Myocyte (in vitro differentiated cells): ENCODE results near the gene MS4A14. TPM values are rescaled to one million over a fixed set of nuclear protein-coding genes. Genes with fewer than 3 reads are reported as not detected.
A peak's percentile ranks its signal among the peaks of the same experiment; 100 is the strongest.
"Not testable (repeated sequence)": the region's sequence is repeated elsewhere in the genome, so short reads cannot be mapped to it uniquely, and the experiment has no call there.

Source experiments
- DNase-seq: peaks from one replicate; pipeline ENCODE4 v3.0.0-alpha.2; 2012; ENCODE audit warnings: low read depth
- polyA plus RNA-seq: library from polyadenylated mRNA; unstranded; fragments of >200 nt; gene quantifications from one replicate; pipeline ENCODE4 v1.2.1, GENCODE V29; 2012; ENCODE audit warnings: missing spikeins
- total RNA-seq: library from RNA; depleted of rRNA; stranded (reverse); fragments of >200 nt; gene quantifications from 2 replicates; pipeline ENCODE4 v1.2.3, GENCODE V29; 2014

The MS4A14 gene, protein sequence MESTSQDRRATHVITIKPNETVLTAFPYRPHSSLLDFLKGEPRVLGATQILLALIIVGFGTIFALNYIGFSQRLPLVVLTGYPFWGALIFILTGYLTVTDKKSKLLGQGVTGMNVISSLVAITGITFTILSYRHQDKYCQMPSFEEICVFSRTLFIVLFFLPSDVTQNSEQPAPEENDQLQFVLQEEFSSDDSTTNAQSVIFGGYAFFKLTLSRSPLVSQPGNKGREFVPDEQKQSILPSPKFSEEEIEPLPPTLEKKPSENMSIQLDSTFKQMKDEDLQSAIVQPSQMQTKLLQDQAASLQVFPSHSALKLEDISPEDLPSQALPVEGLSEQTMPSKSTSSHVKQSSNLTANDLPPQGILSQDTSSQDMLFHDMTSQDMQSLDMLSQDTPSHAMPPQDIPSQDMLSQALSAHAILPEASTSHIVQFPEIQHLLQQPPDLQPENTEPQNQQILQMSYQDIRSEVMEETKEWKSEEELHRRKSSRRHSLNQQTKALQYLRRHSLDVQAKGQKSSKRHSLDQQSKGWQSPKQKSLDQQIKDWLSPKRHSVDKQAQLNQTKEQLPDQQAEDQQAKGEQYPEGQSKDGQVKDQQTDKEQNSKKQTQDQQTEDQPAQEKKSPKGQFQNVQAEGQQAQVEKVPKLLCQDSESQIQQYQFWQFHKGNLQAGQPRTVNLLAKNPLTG
- total RNA-seq = not detected in 2 replicates
- polyA plus RNA-seq = not detected

- no peak for DNase-seq
Measured at GRCh38 chr11:60396382-60396781, at the start of gene MS4A14. MS4A14 (plus strand) TSS chr11:60396459; CDS start chr11:60396579, 120 bp downstream.

- DNase-seq = no peak
Measured at GRCh38 chr11:60347084-60347797, 49.0 kb upstream of the MS4A14 start.

GRCh38 chr11:60348116-60348515 is 48.1 kb upstream of the MS4A14 start:
- no peak for DNase-seq

GRCh38 chr11:60349990-60350389 is 46.3 kb upstream of the MS4A14 start:
- no peak for DNase-seq

DNA sequence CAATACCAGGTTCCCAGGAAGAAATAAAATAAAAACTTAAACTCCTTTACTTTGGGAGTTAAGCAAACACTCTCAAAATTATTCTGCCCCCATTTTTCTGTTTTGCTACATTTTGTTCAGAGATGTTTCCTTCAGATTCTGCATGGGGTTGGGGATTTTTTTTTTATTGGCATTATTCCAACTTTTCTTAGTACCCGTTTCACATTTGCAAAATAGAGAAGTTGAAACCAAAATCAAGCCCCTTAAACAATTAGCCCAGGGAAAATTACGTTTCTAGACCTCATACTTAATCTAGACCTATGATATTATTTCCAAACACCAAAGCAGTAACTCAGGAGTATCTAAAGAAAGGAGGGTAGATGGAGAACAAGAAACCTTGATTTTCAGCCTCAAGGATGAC is 38.5 kb upstream of the MS4A14 start:
- DNase-seq = no peak

DNA sequence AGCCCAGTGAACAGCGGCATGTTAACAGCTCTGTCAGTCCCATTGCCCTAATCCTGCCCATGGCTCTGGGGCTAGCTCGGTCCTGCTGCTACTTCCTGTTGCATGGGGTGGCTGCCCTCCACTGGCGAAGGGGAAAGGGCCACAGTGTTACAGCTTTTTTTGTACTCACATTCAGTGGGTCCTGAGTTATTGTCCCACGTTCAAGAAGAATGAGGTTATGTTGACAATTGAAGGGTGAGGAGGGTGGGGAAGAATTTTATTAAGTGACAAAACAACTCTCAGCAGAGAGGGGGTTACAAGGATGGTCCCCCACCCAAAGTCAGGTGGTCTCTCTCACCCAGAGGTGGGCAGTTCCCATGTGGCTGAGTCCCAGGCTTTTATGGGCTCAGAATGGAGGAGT is 35.6 kb upstream of the MS4A14 start:
- no peak for DNase-seq

DNA sequence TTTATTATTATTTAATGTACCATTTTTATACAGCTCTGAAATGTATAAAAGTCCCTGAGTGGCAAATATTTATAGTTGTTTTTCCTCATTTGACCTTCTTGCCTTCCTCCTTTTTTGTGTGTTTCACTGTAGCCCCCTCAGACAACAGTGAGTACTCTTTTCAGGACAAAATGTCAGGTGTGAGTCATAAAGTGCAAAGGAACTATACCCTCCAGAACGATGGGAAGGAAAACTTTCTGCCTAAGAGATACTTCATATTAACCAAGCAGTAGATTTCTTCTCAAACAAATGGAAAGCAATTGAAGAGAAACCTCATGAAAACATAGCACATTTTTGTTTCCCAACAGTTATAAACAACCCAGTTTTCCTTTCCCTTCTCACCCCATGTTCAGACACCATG is 34.0 kb upstream of the MS4A14 start:
- no peak for DNase-seq

DNA sequence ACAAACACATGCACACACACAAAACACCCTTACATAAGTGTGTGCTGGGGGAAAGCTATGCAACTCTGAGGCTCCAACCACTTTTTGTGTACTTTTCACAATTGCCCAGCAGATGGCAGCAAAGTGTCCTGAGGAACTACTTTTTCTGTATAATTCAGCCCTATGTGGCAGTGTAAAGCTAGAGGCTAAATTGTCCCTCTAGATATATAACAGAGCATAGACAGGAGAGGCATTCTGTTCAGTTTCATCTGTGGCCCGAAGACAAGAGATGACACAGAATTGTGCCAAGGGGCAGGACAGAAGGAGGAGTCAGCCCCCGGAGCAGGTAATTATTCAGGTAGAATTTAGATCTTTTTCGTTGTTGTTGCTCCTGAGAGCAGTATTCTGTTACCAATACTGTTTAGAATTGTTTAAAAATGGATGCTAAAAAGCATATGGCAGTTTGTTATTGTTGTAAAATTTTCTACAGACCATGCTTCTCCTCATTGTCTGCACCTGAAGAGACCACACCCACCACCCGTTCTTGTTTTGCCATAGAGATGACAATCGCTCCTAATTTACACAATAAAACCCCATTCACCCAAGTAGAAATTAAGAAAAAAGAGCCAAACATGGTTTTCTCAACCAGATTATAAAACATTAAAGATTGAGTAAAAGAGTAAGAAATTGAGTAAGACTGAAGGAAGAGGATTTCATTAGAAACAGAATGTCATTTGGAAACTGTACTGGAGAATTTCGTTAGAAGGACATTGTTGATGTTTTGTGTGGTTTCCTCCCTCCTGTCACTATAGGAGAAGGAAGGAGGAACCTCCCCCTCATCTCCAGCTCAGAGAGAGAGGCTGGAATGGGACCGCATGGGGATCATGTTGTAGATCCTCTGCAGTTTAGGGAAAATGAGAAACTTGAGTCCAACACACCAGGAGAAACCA is 32.5 kb upstream of the MS4A14 start:
- peak; percentile 76 for DNase-seq

GRCh38 chr11:60366262-60366904 is 29.9 kb upstream of the MS4A14 start:
- not testable (repeated sequence) for DNase-seq

DNA sequence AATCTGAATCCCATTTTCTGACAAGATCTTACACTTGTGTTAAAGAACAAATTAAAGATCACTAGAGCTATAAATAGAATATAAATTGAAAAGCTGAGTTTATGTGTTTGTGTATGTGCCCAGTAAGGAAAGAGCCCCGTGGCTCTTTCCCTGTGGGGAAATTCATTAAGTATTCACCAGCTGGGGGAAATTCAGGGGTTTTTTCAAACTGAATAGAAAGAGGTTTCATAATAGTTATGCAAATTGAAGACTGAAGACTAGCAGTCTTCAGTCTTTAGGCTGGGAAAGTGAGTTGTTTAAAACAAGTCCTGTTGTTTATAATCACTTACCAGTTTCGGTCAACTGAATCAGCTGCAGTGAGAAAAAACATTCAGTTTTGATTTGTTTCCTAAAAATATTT is 29.2 kb upstream of the MS4A14 start:
- DNase-seq = no peak

GRCh38 chr11:60367896-60368295 is 28.4 kb upstream of the MS4A14 start:
- no peak for DNase-seq

DNA sequence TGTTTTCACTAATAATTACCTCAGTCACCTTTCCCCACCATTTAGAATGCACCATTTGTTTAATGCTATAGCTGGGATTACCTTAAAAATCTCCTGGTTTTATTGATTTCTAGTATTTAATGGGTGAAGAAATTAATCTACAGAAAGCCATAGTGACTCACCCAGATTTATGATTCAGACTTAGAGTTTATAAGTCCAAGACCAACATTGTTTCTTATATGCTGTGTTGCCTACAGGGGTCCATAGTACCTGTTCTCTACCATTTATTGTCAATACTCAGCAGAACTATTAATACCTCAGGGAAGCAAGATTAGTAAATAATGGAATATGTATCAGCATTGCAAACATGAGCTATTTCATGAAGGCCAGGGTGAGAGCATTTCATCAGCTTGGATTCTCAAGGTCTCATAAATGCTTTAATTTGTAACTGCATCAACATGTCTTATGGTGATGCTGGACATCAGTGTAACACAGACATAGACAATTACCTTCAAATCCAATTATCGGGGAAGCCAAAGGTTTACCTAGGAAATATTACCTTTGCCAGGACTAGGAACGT is 25.9 kb upstream of the MS4A14 start:
- DNase-seq = no peak

DNA sequence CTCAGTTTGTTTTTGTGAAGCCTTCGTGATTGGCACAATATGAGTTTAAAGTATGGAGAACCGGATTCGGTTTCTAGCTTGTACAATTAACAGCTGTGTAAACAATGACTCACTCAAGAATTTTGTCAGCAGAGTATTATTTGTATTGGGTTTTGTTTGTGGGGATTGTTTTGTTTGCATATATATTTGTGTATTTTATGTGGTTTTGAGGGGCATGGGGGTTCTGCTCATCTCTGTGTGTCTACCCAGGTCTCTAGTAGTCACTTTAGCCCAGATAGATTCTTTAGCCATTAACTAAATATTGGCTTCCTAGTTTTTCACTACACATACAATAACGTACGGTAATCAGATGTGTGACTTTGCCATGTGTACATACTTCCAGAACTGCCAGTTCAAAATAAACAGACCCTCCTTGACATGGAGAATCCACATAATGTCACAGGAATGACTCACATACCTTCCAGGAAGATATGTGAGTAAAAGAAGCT is 25.4 kb upstream of the MS4A14 start:
- peak; percentile 53 for DNase-seq

DNA sequence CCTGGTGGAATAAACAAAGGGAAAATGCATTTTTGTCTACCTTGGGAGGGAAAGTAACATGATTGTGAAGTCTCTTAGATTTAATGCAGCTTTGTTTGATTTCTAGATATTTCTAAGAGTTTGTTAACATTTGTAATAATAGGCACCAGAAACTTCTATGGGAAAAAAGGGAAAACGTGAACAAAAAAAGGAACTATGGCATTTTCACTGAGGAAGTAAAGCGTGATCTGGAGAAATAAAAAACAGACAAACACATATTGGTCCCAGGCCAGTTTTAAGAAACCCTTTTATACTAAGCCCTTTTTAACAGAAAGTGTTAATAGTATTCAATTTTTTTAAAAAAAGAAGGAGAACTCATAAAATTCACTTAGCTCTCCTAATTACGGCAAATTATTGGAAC is 24.9 kb upstream of the MS4A14 start:
- DNase-seq = no peak

DNA sequence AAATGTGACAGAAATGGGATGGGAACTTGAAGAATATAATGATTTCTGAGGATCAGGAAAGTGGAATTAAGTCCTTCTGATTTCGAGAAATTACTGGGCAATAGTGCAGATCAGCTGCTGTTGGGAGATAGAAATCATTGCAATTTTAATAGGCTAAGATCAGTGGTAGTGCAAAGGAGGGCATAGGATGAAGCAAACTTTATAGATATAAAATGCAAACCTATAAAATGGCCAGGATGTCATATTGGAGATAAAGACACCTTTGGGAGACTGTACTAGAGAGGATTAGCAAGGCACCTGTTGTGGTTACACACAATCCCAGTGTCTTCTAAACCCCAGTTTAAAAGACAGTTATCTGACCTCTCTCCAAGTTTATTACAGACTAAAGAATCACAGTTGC is 24.4 kb upstream of the MS4A14 start:
- DNase-seq = peak; percentile 30

DNA sequence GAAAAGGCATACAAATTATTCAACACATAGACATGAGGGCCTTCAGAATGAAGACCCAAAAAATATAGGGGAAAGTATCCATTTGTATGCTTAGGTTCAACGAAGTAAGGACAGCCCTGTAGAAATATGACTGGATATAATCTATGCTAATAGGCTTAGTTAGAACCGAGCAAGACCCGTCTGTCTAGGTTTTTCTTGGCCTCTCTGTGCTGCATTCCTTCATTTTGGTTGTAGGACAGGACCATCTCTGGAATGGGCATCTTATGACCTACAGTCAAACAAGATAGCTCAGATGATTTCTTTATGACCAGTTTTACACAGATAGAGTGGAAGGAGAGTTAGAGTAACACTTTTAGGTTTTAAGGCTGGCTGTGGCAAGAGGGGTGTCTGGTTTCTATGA is 23.5 kb upstream of the MS4A14 start:
- no peak for DNase-seq

- no peak for DNase-seq
Measured at GRCh38 chr11:60375316-60375715, 20.9 kb upstream of the MS4A14 start.

DNA sequence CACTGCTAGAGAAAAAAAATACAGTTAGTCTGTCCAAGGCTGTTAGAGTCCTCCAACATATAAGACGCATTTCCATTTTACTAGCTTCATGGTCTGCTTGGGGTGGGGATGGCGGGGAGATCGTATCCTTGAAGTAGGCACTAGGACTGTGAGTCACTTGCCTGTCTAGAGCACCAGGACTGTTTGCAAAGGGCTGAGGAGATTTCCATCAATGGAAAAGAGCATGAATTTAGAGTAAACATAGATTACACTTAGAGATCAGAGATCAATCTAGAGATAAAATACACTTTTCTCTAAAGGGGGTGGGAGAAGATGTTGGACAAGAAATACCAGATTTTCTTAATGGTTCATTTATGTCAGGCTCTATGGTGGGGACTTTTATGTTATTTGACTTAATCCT is 19.7 kb upstream of the MS4A14 start:
- no peak for DNase-seq

DNA sequence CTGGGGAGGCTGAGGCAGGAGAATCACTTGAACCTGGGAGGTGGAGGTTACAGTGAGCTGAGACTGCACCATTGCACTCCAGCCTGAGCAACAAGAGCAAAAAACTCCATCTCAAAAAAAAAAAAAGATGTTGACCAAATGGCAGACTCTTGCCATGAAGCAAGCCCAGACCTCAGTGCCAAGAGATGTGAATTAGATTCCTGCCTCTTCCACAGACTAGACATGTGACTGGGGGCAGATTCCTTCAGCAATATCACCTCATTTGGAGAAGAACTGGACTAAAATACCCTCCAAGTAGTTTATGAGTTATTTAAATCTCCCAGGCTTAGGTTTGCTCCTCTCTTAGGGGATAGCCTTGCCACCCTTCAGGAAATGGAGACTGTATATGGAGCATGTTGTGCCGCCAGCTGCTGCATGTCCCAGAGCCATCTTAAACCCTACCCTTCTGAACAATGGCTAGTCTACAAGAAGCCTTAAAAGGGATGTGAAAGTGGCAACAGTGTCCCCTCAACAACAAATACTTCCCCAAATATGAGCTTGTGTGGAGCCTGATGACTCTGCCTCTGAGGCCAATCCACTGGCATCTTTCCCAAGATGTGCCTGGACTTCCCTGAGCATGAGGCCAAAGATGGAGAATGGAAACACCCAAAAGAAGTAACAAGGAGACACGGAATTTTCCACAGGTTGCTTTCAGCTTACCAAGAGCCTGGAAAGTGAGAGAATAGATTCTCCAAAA is 18.7 kb upstream of the MS4A14 start:
- DNase-seq = no peak
